GM18861 (cell line): Measurements from ENCODE around the gene HIP1R.
A peak's percentile ranks its signal among the peaks of the same experiment; 100 is the strongest.
"Not testable (repeated sequence)": the region's sequence is repeated elsewhere in the genome, so short reads cannot be mapped to it uniquely, and the experiment has no call there.

Source experiments
- ATAC-seq: cut with Tn5 transposase; IDR thresholded peaks from one replicate; pipeline ENCODE4 v1.9.1; 2021; ENCODE audit not compliant: unreplicated experiment

The HIP1R gene

DNA sequence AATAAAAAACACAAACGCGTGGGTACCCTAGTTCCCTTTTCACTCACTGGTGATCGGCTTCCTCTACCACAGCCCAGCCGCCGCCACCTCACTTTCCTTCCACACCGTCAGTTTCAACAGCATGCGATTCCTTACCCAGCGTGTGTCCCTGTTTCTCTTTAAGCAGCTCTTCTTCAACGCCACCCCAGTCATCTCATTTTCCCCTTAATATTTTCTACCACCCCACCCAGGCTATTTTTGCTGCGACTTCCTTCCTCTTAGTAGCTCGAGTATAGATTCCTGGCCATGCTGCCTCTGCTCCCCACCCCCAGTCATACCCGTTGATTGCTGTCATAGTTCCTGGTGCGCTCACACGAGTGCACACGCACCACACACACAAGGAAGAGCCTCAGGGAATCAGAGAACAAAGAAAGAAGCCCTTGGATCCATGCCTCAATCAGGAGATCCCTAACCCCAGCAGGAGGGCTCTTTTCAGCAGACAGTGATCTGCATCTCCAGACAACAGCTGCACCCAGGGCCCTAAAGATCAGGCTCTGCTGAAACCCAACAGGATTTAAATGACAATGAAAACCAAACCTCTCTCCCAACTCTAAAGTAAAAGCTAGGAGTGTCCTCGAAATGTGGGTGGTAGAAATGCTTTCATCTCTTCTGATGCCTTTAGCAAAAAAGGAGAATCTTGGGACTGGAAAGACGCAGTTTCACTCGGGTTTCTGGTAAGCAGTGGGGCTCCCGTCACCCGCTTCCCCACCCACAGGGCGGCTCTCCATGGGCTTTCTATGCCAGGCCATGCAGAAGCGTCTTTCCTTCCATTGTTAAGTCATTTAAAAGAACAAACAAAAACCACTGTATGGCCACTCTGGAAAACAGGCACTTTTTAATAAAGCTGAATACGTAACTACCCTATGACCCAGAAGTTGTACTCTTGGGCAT lies 36.9 kb downstream of the HIP1R start:
- no peak for ATAC-seq

DNA sequence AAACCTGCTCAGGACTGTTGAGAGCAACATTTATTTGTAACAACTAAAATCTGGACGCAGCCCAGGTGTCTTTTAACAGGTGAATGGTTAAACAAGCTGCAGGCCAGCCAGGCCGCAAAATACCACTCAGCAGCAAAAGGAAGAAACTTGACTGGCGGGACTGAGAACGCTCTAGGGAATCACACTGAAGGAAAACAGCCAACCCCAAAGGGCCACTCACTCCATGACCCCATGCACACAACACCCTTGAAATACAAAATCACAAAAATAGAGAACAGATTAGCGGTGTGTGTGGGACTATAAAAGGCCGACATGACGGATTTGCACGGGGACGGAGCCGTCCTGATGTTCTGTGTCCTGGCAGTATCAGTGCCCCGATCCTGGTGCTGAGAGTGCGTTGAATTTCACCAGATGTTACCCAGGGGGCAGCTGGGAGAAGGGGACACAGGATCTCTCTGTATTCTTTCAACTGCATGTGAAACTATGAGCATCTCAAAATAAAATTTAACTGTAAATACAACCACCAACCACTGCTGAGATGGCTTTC lies 37.6 kb downstream of the HIP1R start:
- ATAC-seq, result no peak

DNA sequence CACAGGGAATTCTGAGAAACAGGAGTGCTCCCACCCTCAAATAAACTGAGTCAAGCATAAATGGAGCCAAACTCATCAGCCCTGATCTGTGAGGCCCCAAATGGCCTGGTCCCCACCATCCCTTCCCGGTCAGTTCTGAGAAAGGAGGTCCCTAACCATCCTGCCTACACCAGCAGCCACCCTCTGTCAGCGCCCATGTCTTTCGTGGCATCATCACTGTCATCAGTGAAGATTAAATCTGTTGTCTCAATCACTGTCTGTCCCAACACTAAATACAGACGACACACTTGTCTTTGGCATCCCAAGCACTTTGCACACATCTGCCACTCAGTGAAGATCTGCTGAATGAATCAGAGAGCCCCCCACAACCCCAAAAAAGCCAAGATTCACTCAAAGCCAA lies 38.3 kb downstream of the HIP1R start:
- no peak for ATAC-seq

DNA sequence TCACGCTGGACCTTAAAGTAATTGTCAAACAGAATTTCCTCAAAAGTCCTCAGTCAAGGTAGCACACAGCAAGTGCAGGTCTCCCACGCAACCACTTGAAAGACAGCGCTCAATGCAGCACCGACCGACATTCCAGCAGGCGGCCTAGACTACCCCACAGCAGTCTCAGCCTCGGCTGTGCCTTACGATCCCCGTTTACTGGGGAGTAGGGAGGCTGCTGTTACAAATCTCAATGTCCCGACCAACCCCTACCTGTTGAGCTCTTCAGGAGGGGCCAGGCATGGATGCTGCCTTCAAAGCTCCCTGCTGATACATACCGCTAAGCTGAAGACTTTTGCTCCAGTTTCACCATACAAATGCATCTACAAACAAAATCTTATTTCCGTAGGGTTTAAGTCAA lies 38.8 kb downstream of the HIP1R start:
- no peak for ATAC-seq

DNA sequence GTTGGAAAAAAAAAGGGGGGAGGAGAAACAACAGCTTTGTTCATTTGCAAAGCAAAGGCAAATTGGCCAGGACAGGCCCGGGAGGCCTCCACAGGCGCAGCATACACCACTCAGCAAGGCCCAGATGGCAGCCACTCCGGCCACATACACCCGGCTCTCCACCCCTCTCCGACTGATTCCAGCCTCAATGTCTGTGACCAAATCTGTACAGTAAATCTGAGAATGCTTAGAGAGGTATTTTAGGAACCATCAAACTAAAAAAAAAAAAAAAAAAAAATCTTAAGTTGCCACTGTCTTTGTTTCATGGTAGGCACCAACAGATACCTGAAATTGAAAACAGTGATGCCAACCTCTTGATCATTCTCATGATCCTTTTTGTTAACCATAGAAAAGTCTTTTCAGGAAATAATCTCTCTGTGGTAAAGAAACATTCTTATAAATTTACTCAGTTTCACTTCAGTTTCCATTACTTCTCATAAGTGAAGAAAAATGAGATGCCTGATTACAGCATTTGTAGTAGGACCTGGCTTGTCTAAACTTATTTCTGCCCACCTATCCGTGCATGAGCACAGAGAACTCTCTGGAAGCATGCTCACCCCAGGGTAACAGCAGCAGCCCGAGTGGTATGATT lies 40.4 kb downstream of the HIP1R start:
- no peak for ATAC-seq

DNA sequence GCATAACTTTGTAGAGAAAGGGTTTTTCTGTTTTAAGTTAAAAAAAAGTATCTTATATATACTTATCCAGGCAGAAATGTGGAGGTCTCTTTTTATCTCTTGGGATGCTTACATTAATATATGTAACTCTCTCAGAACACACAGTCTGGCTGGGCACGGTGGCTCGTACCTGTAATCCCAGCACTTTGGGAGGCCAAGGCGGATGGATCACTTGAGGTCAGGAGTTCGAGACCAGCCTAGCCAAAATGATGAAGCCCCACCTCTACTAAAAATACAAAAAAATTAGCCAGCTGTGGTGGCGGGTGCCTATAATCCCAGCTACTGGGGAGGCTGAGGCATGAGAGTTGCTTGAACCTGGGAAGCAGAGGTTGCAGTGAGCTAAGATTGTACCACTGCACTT lies 41.0 kb downstream of the HIP1R start:
- not testable (repeated sequence) for ATAC-seq

DNA sequence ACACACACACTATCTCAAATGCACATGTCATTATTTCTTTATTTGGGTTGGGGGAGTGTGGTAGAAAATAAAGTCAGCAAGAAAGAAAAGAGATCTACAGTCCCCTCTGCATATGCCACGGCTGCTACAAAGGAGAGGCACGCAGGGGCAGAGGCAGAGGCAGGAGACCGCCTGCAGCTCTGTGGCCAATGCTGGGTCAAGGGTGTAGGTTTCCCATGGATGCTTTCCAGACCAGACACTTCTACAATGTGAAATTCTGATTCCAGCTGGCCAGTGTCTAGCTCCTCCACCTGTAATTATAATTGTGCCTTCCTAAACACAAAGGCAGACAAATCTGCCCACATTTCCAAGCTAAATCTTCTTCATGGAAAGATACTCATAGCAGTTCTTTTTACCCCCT lies 41.5 kb downstream of the HIP1R start:
- ATAC-seq, result no peak

DNA sequence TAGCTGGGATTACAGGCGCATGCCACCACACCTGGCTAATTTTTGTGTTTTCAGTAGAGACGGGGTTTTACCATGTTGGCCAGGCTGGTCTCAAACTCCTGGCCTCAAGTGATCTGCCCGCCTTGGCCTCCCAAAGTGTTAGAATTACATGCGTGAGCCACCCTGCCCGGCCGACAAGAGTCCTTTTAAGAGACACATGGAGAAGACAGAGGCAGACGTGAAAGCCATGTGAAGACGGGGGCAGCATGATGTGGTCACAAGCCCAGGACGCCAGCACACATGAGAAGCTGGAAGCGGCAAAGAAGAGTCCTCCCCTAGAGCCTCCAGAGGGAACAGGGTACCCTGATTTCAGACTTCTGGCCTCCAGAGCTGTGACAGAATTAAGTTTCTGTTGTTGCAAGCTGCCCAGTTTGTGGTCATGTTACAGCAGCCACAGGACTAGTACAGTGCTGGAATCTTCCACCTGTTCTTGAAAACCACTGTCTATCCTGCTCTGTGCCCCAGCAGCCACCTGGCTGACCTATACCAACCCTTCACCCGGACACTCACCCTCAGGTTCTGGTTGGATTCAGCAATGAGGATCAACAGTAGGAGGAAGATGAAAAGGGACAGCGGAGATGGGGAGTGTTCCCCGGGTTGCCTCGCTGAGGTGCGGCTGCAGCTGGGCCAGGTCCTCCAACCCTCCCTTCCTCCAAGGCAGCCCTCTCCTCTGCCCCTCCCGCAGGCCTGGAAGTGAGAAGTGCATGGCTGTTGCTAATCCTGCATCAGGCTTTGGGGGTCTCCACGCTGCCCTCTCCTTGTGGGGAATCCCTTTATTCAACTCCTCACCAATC lies 43.7 kb downstream of the HIP1R start:
- no peak for ATAC-seq

DNA sequence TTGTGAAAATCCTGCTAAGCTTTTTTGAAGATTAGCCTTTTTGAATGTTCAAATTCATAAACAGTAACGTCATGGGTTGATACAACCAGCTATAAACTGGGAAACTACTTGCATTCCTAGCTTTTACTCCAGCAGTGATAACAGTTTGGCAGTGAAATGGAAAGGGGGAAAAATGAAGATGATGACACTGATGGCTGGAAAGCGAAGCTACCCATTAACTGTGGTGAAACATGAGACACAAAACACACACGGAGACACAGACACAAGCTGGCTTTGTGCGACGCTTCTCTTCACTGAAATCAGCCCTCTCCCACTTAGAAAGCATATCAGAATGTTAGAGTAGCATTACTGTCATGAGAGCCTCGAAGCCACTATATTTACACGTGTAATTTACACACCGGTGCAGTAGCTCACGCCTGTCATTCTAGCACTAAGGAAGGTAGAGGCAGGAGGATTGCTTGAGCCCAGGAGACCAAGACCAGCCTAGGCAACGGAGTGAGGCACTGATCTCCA lies 45.0 kb downstream of the HIP1R start:
- no peak for ATAC-seq

DNA sequence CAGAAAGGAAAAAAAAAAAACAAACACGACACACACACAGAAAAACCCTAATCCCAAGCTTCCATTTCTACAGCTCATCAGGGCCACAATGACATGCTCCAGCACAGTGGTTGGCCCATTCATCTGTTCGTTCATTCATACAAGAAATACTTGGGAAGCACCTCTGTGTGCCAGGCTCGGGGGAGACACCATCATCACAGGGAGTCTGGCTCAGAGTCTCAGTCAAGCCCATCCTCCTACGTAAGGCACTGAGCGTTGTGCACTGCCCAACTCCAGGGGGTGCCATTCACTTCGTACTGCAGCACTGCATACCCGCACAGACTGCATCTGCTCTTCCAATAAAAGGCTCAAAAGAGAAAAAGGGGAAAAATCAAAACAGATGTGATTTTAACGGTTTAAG lies 45.4 kb downstream of the HIP1R start:
- no peak for ATAC-seq

DNA sequence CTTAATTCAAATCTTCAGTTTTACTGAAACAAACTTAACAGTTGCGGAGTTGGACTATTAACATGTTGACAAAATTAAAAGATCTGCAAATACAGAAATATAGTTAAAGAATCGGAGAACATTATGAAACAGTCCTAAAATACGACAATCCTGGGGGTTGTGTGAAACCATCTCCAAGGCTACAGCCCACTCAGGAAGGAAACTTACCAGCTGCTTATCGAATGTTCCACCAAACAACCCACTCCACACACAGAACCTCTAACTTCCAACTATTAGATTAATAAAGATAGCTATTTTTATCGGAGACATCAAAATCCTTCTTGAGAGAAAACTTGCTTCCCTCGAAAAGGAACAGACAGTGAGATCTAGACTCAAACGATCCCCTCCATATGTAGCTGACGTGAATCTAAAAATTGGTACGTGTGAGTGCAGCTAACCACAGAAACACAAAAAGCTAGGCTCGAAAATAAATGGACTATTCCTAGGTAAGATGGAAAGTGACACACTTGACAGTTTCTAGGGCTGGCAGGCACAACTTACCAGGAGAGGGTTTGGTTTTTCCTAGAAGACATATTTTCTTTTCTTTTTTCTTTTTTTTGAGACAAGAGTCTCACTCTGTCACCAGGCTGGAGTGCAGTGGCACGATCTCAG lies 47.8 kb downstream of the HIP1R start:
- no peak for ATAC-seq

DNA sequence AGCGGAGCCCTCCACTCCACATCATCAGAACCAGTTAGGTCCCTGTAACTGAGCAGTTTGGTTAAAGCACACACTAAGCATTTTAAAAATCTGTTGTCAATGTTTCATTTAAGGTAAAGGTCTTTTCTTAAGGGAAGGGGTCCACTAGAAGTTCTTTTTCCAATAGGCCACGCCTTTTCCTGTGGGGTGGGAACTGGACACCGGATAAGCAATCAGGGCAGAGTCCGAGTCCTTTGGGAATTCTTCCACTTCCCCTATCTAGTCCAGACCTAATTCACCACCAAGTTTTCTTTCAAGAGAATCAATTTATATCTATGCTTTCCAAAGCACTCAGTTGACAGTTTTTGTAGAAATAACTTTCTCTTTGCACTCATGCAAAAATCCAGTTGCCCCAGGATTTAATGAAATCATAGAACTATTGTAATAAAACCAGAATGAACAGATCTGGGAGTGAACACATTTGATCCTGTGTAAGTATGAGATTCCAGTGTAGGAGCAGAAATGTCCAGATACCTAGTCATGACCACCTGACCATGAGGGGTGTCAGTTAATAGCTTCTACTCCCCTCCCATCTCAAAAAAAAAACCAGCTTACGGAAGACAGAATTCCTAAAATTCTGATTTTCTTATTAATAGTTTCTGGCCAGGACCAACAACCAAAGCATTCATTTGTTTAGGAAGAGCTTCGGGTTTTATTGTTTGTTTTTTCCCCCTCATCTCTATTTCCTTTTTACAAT lies 49.0 kb downstream of the HIP1R start:
- no peak for ATAC-seq

DNA sequence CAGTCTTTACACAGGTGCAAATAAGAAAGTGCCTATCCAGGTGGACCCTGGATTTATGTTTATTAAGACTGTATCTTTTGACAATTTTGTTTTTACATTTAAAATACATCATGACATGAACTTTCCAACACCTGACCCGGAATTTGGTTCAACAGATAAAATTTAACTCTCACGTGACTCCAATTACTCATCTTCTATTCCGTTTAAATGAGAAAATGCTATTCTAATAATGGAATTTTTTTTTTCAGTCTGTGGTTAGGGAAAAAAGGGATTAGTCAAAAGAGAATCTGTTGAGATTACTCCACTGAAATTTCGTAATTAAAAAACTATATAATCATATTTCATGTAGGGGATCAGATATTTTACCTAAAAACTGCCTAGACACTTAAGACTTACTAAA lies 49.6 kb downstream of the HIP1R start:
- ATAC-seq, result no peak

DNA sequence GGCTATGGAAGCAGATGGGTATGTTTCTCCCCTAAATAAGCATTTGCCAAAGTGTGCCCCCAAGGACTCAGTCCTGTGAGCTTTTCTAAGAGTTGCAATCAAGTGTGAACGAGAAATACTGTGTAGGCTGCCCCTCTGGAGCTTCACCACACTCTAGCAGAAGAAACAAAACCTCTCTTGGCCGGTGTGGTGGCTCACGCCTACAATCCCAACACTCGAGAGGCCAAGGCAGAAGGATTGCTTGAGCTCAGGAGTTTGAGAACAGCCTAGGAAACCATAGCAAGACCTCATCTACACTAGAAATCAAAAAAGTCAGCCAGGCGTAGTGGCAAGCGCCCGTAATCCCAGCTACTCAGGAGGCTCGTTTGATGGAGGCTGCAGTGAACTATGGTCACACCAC lies 50.9 kb downstream of the HIP1R start:
- no peak for ATAC-seq

DNA sequence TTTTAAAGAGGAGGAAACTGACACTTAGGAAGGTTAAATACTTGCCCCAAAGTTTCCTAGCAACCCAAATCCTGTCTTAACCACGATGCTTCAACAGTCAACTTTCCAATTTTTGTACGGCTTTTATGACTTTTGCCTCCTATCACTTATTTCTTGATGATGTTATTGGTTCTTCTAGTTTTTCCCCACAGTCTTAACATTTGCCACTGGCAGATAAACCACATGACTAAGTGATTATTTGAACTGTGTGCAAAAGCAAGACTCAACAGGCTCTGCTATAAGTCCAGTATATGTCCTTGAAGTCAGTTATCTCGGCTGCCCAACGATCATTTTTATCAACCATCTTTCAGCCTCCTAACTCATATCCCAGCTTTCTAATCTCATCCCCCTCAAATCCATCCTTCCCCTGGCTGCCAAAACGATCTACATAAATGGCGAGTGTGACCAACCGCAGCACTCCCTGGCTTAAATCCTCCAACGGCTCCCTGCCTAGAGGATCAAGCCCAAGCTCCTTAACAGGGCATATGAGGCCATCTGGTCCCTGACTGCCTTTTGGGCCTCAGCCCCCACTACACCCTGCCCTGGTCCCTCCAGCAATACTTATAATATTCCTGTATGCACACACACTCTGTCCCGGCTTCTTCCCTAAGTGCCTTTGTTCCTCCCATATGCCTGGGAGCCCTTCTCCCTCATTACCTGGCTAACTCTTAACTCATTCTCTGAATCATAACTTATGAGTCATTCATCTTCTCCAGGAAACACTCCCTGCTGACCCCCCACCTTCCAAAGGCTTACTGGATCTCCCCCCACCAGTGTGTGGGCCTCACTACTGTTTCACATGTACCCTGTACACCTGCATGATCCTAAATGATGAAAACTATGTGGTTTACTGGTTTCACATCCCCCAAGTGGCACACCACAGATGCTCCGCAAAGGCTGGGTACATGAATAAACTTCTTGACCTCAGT lies 51.9 kb downstream of the HIP1R start:
- ATAC-seq, result peak; percentile 67

DNA sequence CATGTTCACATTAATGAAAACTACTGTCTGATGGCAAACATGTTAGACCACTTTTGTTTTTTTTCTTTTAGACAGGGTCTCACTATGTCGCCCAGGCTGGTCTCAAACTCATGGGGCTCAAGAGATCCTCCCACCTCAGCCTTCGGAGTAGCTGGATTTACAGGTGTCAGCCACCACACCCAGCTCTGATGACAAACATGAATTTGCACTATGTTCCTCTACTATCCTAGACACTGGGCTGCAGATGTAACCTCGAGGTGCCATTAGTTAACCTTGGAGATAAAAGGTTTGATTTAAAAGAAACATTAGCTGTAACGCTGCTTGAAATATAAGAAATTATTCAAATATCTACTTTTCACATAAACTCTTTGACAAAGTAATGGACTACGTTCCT lies 52.6 kb downstream of the HIP1R start:
- ATAC-seq, result no peak

DNA sequence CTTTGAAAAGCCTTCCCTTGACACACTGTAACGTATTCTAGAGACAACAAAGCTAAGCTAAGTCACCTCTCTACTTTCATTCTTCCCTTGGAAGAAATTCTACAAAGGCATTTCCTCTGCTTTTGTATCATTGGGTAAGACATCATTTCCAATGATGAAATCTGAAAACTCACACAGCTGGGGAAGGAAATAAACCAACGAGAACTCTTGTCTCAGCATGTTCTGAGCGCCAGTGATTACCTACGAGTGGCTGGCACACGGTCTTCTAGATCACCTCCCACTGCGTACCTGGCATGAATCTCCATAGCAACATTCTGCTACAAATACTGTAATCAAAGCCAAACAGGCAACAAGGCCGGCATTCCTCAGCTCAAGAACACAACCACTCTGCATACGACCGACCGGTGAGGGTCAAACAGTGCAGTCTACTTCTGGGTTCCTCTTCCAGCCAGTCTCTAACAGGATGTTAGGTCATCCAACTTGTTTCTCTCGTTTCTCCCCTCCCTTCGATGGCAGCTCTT lies 53.0 kb downstream of the HIP1R start:
- no peak for ATAC-seq

DNA sequence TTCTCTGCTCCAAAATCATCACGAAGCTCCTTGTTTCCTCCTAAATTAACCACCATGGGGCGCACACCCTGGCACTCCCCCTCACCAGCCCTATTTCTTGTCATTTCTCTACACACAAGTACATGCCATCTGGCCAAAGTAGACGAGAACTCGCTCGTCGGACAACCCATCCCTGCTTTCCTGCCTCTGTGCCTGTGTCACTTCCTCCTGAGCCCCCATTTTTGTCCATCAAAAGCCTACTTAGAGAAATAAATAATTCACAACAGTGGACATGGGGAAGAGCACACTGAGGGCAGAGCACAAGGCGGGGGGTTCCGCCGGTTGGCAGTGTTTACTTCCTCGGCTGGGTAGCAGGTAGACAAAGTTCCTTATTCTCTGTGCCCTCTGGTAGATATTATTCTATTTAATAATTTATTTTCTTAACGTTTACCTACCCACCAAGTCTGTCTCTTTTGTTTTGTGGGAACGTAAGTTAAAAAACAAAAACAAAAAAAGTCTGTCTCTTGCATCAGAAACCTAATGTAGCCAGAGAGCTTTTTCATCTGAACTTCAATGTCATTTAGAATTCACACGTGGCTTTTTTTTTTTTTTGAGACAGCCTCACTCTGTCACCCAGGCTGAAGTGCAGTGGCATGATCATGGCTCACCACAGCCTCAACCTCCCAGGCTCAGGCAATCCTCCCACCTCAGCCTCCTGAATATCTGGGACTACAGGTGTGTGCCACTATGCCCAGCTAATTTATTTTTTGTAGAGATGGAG lies 54.7 kb downstream of the HIP1R start:
- no peak for ATAC-seq
